ENCODE results near the gene DGLUCY.

Gene DGLUCY

DNA sequence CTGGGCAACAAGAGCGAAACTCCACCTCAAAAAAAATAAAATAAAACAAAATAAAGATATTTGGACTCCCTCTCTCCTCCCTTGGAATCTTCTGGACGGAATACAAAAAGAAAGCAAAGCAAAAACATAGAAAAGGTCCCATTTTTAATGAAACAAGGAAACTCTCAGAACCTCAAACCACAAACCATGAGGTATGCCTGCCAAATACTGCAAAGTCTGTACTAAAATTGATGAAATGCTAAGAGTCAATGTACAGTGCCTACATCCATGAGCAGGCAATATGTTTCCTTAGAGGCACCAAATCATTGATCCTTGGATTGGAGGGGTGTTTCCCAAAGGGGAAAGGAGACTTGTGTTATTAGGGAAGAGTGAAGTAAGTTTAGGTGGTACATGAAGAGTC, 45.2 kb upstream of the DGLUCY start:
- no peaks in the 10 kb centered on the region for H4K20me1 ChIP-seq (ENCODE audit: insufficient read depth, low read length, poor library complexity, severe bottlenecking)
- no peaks in the 10 kb centered on the region for H3K9me2 ChIP-seq (replicated peaks; ENCODE audit: low read depth, low read length)
- H3K27me3 ChIP-seq (ENCODE audit: insufficient read depth, low read length, poor library complexity, severe bottlenecking), result no peaks in the 10 kb centered on the region
- H2AFZ ChIP-seq (ENCODE audit: low read length), result no peak overlapping the region
- TF ChIP-seq EZH2phosphoT487 (IDR thresholded peaks at IDR 0.05; ENCODE audit: borderline replicate concordance), result no peak
- TF ChIP-seq, protein P1, sequence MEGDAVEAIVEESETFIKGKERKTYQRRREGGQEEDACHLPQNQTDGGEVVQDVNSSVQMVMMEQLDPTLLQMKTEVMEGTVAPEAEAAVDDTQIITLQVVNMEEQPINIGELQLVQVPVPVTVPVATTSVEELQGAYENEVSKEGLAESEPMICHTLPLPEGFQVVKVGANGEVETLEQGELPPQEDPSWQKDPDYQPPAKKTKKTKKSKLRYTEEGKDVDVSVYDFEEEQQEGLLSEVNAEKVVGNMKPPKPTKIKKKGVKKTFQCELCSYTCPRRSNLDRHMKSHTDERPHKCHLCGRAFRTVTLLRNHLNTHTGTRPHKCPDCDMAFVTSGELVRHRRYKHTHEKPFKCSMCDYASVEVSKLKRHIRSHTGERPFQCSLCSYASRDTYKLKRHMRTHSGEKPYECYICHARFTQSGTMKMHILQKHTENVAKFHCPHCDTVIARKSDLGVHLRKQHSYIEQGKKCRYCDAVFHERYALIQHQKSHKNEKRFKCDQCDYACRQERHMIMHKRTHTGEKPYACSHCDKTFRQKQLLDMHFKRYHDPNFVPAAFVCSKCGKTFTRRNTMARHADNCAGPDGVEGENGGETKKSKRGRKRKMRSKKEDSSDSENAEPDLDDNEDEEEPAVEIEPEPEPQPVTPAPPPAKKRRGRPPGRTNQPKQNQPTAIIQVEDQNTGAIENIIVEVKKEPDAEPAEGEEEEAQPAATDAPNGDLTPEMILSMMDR (conservative IDR thresholded peaks at IDR 0.05; ENCODE audit: low read length), result no peak
- no peak overlapping the region for H3K4me3 ChIP-seq (ENCODE audit: low read length, poor library complexity, severe bottlenecking)
- peaks cover 5% of the 10 kb centered on the region; the same call in 1 of the 2 replicates for H3F3A ChIP-seq (ENCODE audit: low read depth)
- no peaks in the 10 kb centered on the region for H3K36me3 ChIP-seq (ENCODE audit: insufficient read depth, low read length)
- H3K4me2 ChIP-seq (ENCODE audit: low read depth, low read length, poor library complexity, severe bottlenecking), result peak overlapping the region; percentile 16
- no peak overlapping the region for H3K9ac ChIP-seq (ENCODE audit: low read depth, low read length, poor library complexity, severe bottlenecking)
- peaks cover 8% of the 10 kb centered on the region; the same call in 1 of the 2 replicates for H3K79me2 ChIP-seq (ENCODE audit: insufficient read depth, low read length)
- no peaks in the 10 kb centered on the region for H3K9me3 ChIP-seq (ENCODE audit: insufficient read depth, low read depth, low read length)
- H3K4me1 ChIP-seq (ENCODE audit: insufficient read depth, low read length, poor library complexity, severe bottlenecking), result peaks cover 24% of the 10 kb centered on the region

DNA sequence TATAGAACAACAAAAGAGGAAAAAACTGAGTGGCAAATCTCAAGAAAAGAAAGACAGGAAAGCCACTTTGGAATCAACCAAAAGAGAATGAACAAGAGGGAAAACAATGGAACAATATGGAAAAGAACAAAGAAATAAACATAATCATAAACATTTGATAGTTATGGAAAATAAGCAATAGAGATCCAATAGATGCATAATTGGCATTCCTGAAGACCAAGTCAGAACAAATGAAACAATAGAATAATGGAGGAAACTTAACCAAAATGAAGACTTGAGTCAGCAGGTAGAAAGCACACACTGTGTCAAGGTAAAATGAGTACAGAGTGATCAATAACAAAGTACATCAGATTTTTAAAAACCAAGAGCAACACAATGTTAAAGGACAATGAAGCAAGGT, 43.3 kb upstream of the DGLUCY start:
- TF ChIP-seq, protein P1 (conservative IDR thresholded peaks at IDR 0.05; ENCODE audit: low read length), result no peak
- TF ChIP-seq EZH2phosphoT487 (IDR thresholded peaks at IDR 0.05; ENCODE audit: borderline replicate concordance), result no peak
- peaks cover 18% of the 10 kb centered on the region for H3K4me1 ChIP-seq (ENCODE audit: insufficient read depth, low read length, poor library complexity, severe bottlenecking)
- H4K20me1 ChIP-seq (ENCODE audit: insufficient read depth, low read length, poor library complexity, severe bottlenecking), result no peaks in the 10 kb centered on the region

DNA sequence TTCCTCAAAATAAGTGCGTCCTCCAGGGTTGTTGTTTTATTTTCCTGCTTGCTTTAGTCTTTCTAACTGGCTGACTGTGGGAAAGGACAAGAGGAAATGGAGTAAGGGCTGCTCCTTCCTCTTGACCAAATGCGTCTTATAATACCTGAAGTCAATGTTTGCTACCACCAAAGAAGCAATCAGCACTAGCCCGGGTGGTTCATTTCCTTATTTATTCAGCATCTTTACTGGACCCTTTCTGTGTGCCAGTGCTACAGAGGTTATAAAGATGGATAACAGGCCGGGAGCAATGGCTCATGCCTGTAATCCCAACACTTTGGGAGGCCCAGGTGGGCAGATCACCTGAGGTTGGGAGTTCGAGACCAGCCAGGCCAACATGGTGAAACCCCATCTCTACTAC, 38.3 kb upstream of the DGLUCY start:
- H3K9me3 ChIP-seq (ENCODE audit: insufficient read depth, low read depth, low read length), result no peaks in the 10 kb centered on the region
- H3K9ac ChIP-seq (ENCODE audit: low read depth, low read length, poor library complexity, severe bottlenecking), result no peak overlapping the region
- H2AFZ ChIP-seq (ENCODE audit: low read length), result no peak overlapping the region
- peaks cover 9% of the 10 kb centered on the region for H3K27me3 ChIP-seq (ENCODE audit: insufficient read depth, low read length, poor library complexity, severe bottlenecking)
- H3K79me2 ChIP-seq (ENCODE audit: insufficient read depth, low read length), result no peaks in the 10 kb centered on the region
- no peaks in the 10 kb centered on the region for H3F3A ChIP-seq (ENCODE audit: low read depth)
- TF ChIP-seq, protein P1 (conservative IDR thresholded peaks at IDR 0.05; ENCODE audit: low read length), result no peak
- TF ChIP-seq EZH2phosphoT487 (IDR thresholded peaks at IDR 0.05; ENCODE audit: borderline replicate concordance), result no peak
- no peak overlapping the region for H3K4me2 ChIP-seq (ENCODE audit: low read depth, low read length, poor library complexity, severe bottlenecking)
- H3K9me2 ChIP-seq (replicated peaks; ENCODE audit: low read depth, low read length), result no peaks in the 10 kb centered on the region
- H3K4me1 ChIP-seq (ENCODE audit: insufficient read depth, low read length, poor library complexity, severe bottlenecking), result peaks cover 7% of the 10 kb centered on the region
- no peaks in the 10 kb centered on the region for H3K36me3 ChIP-seq (ENCODE audit: insufficient read depth, low read length)
- no peak overlapping the region for H3K4me3 ChIP-seq (ENCODE audit: low read length, poor library complexity, severe bottlenecking)
- peaks cover 4% of the 10 kb centered on the region for H4K20me1 ChIP-seq (ENCODE audit: insufficient read depth, low read length, poor library complexity, severe bottlenecking)

More for the DNA sequence above, 43.3 kb upstream of the DGLUCY start:
- H2AFZ ChIP-seq (ENCODE audit: low read length), result no peak overlapping the region
- no peak overlapping the region for H3K4me2 ChIP-seq (ENCODE audit: low read depth, low read length, poor library complexity, severe bottlenecking)
- no peaks in the 10 kb centered on the region for H3K9me2 ChIP-seq (replicated peaks; ENCODE audit: low read depth, low read length)
- H3K79me2 ChIP-seq (ENCODE audit: insufficient read depth, low read length), result peaks cover under 1% of the 10 kb centered on the region; the same call in 1 of the 2 replicates
- H3K9ac ChIP-seq (ENCODE audit: low read depth, low read length, poor library complexity, severe bottlenecking), result no peak overlapping the region
- H3K27me3 ChIP-seq (ENCODE audit: insufficient read depth, low read length, poor library complexity, severe bottlenecking), result no peaks in the 10 kb centered on the region
- no peaks in the 10 kb centered on the region for H3K9me3 ChIP-seq (ENCODE audit: insufficient read depth, low read depth, low read length)
- H3K36me3 ChIP-seq (ENCODE audit: insufficient read depth, low read length), result no peaks in the 10 kb centered on the region
- H3K4me3 ChIP-seq (ENCODE audit: low read length, poor library complexity, severe bottlenecking), result no peak overlapping the region
- H3F3A ChIP-seq (ENCODE audit: low read depth), result no peaks in the 10 kb centered on the region
